HCT116 (cell line): ENCODE measurements around the gene HVCN1. TPM values are rescaled to one million over a fixed set of nuclear protein-coding genes. Genes with fewer than 3 reads are reported as not detected.

Source experiments
- ATAC-seq: fragments of 200-7000 bp; cut with Tn5 transposase; 2 replicates; pipeline ENCODE4 v1.9.1; 2020; ENCODE audit warnings: mild to moderate bottlenecking, moderate library complexity
- BruUV-seq: library from RNA; stranded (reverse); fragments of 400-500 nt; replicated peaks from 2 replicates; lab custom pipeline; 2021; lab: Mats Ljungman, UMichigan
- CTCF ChIA-PET: fragments of 300-600 bp; sonication (Branson Sonifier 250); formaldehyde crosslinking; loops from one replicate; lab custom pipeline; 2021; ENCODE audit warnings: antibody characterized with exemption; lab: Charles Lee
- POLR2A ChIA-PET: fragments of 300-600, 350-600 bp; sonication (Branson Sonifier 250); formaldehyde crosslinking; loops from one replicate; lab custom pipeline; 2021; ENCODE audit warnings: antibody characterized with exemption; lab: Charles Lee
- RAD21 ChIA-PET, 2 experiments: fragments of 300-600 bp; sonication (Branson Sonifier 250); formaldehyde crosslinking; loops; one replicate each; lab custom pipeline; 2023; ENCODE audit warnings: low total read pairs in 2 of 2; ENCODE audit not compliant: uncharacterized antibody in 2 of 2, unreplicated experiment in 2 of 2, low non-redundant PET in 1 of 2; lab: Charles Lee
- DNase-seq: peaks from one replicate; pipeline ENCODE4 v3.0.0-alpha.2; 2010; ENCODE audit warnings: low read depth, low spot score
- H2AFZ ChIP-seq: fragments of 200-600 bp; shearing (Covaris generic), sonication (generic); 2 replicates; pipeline ENCODE4 v1.6.1; 2017; ENCODE audit warnings: low read depth, mixed run types, mixed read lengths, antibody characterized with exemption, low read length; ENCODE audit not compliant: poor library complexity, severe bottlenecking
- H3K27ac ChIP-seq: 2 replicates; pipeline ENCODE4 v1.5.1; 2012; ENCODE audit warnings: low read depth, low read length
- H3K27me3 ChIP-seq: fragments of 200-600 bp; sonication (generic); 2 replicates; pipeline ENCODE4 v1.6.1; 2016; ENCODE audit warnings: mixed run types, low read length, mixed read lengths; ENCODE audit not compliant: insufficient read depth
- H3K36me3 ChIP-seq, 2 experiments: fragments of 200-500 bp in 1 of 2; fragments of 200-600 bp in 1 of 2; sonication (Bioruptor generic) in 1 of 2; sonication (generic) in 1 of 2; 2 replicates each; pipeline versions ENCODE4 v1.5.1 to v1.6.1; 2014 to 2016; ENCODE audit warnings: low read length in 2 of 2, inconsistent platforms in 1 of 2, mixed read lengths in 1 of 2, mixed run types in 1 of 2; ENCODE audit not compliant: insufficient read depth in 2 of 2, control insufficient read depth in 1 of 2
- H3K4me1 ChIP-seq, 2 experiments: fragments of 200-600 bp in 1 of 2; sonication (generic) in 1 of 2; 2 replicates each; pipeline versions ENCODE4 v1.5.1 to v1.6.1; 2012 to 2017; ENCODE audit warnings: low read length in 2 of 2, inconsistent platforms in 1 of 2, mild to moderate bottlenecking in 1 of 2, mixed read lengths in 1 of 2, mixed run types in 1 of 2, moderate library complexity in 1 of 2; ENCODE audit not compliant: insufficient read depth in 2 of 2, control insufficient read depth in 1 of 2
- H3K4me2 ChIP-seq: fragments of 200-600 bp; sonication (generic); 2 replicates; pipeline ENCODE4 v1.6.1; 2017; ENCODE audit warnings: mixed run types, low read length, mixed read lengths
- H3K4me3 ChIP-seq, 2 experiments: fragments of 200-600 bp in 1 of 2; sonication (generic) in 1 of 2; replicated peaks in 1 of 2; 2 replicates each; pipeline ENCODE4 v1.5.1; 2011 to 2016; ENCODE audit warnings: low read length in 2 of 2, control low read depth in 1 of 2, low read depth in 1 of 2, mild to moderate bottlenecking in 1 of 2, mixed read lengths in 1 of 2, mixed run types in 1 of 2
- H3K79me2 ChIP-seq: fragments of 200-600 bp; sonication (generic); 2 replicates; pipeline ENCODE4 v1.6.1; 2017; ENCODE audit warnings: mild to moderate bottlenecking, mixed run types, low read length, moderate library complexity, mixed read lengths; ENCODE audit not compliant: insufficient read depth
- H3K9ac ChIP-seq: fragments of 200-600 bp; sonication (generic); 2 replicates; pipeline ENCODE4 v1.6.1; 2016; ENCODE audit warnings: low read length, mixed read lengths
- H3K9me2 ChIP-seq: fragments of 200-600 bp; sonication (generic), shearing (Covaris generic); 2 replicates; pipeline ENCODE4 v1.6.1; 2017; ENCODE audit warnings: mixed run types, mild to moderate bottlenecking, moderate library complexity; ENCODE audit not compliant: insufficient read depth
- H3K9me3 ChIP-seq, 2 experiments: fragments of 200-500 bp in 1 of 2; fragments of 200-600 bp in 1 of 2; sonication (Bioruptor generic) in 1 of 2; sonication (generic) in 1 of 2; 2 replicates each; pipeline ENCODE4 v1.6.1; 2014 to 2017; ENCODE audit warnings: low read length in 2 of 2, mixed read lengths in 2 of 2, inconsistent platforms in 1 of 2, low read depth in 1 of 2, mild to moderate bottlenecking in 1 of 2, mixed run types in 1 of 2, moderate library complexity in 1 of 2; ENCODE audit not compliant: control insufficient read depth in 1 of 2, insufficient read depth in 1 of 2
- H4K20me1 ChIP-seq: fragments of 200-600 bp; sonication (generic), shearing (Covaris generic); 2 replicates; pipeline ENCODE4 v1.6.1; 2017; ENCODE audit warnings: mixed run types, mild to moderate bottlenecking, moderate library complexity; ENCODE audit not compliant: insufficient read depth
- EGR1 ChIP-seq: IDR thresholded peaks from 2 replicates; pipeline ENCODE4 v1.6.1; 2012; ENCODE audit warnings: low read depth
- EZH2phosphoT487 ChIP-seq: fragments of 200-600 bp; IDR thresholded peaks from 2 replicates; pipeline ENCODE4 v1.6.1; 2018; ENCODE audit warnings: antibody characterized with exemption, borderline replicate concordance
- POLR2A ChIP-seq: IDR thresholded peaks from 2 replicates; pipeline ENCODE4 v1.7.0; 2011; ENCODE audit warnings: borderline replicate concordance; ENCODE audit not compliant: insufficient read depth, insufficient read length; ENCODE audit errors: extremely low read depth
- POLR2AphosphoS5 ChIP-seq: IDR thresholded peaks from 2 replicates; pipeline ENCODE4 v1.6.1; 2011; ENCODE audit warnings: mild to moderate bottlenecking, low read depth, low read length, moderate library complexity
- RAD21 ChIP-seq: IDR thresholded peaks from 2 replicates; pipeline ENCODE4 v1.6.1; 2012; ENCODE audit warnings: low read depth, mild to moderate bottlenecking
- SP1 ChIP-seq: IDR thresholded peaks from 2 replicates; pipeline ENCODE4 v1.6.1; 2012; ENCODE audit warnings: low read depth
- SRF ChIP-seq: IDR thresholded peaks from 2 replicates; pipeline ENCODE4 v1.6.1; 2012; ENCODE audit warnings: low read depth
- TCF7L2 ChIP-seq: IDR thresholded peaks from 2 replicates; pipeline ENCODE4 v1.7.0; 2011; ENCODE audit warnings: borderline replicate concordance, inconsistent platforms; ENCODE audit not compliant: insufficient read depth, insufficient read length; ENCODE audit errors: extremely low read depth
- YY1 ChIP-seq: IDR thresholded peaks from 2 replicates; pipeline ENCODE4 v1.6.1; 2011; ENCODE audit warnings: low read length, low read depth, moderate library complexity, mild to moderate bottlenecking; ENCODE audit not compliant: insufficient replicate concordance; ENCODE audit errors: extremely low read depth
- ZFX ChIP-seq: fragments of 450-650 bp; IDR thresholded peaks from 2 replicates; pipeline ENCODE4 v1.6.1; 2017
- intact Hi-C: fragments of 100-400 bp; cut with micrococcal nuclease; formaldehyde crosslinking; loops from 2 replicates; pipeline ENCODE4 v1.10.0; 2022
- total RNA-seq: library from RNA; stranded (reverse); gene quantifications from one replicate; pipeline ENCODE4 v1.2.1, GENCODE V29; 2021; ENCODE audit not compliant: unreplicated experiment
- TF ChIP-seq, protein P1 (sequence below), 3 experiments: fragments of 200-600 bp in 1 of 3; sonication (generic) in 1 of 3; IDR thresholded peaks in 2 of 3; conservative IDR thresholded peaks in 1 of 3; 2 replicates each; pipeline ENCODE4 v1.5.1; 2012 to 2017; ENCODE audit warnings: low read depth in 2 of 3, low read length in 2 of 3, antibody characterized with exemption in 1 of 3, borderline replicate concordance in 1 of 3, control low read depth in 1 of 3, mild to moderate bottlenecking in 1 of 3, mixed read lengths in 1 of 3, mixed run types in 1 of 3, moderate library complexity in 1 of 3; ENCODE audit not compliant: insufficient read depth in 1 of 3
- TF ChIP-seq, protein P2 (sequence below): IDR thresholded peaks from 2 replicates; pipeline ENCODE4 v1.6.1; 2012

HVCN1 gene
- total RNA-seq, 1 experiment from 2014 or later, result 0.15 TPM

DNA sequence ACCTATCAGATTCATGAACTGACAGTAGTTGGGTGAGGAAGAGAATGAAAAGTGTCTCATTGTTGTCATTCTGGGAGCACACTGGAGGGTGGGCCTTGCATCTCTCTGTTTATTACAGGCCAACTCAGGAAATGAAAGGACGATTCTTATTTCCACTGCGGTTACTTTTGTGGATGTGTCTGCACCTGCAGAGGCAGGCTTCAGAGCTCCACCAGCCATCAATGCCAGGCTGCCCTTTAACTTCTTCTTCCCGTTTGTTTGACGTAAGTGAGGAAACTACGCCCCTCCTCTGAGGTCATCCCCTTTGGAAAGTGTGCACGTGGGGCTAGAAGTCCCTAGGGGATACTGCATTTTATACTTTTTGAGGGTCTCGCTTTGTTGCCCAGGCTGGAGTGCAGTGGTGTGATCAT is 41.3 kb downstream of the HVCN1 start:
- no peak for ATAC-seq
- RAD21 ChIA-PET, result no interaction called here

DNA sequence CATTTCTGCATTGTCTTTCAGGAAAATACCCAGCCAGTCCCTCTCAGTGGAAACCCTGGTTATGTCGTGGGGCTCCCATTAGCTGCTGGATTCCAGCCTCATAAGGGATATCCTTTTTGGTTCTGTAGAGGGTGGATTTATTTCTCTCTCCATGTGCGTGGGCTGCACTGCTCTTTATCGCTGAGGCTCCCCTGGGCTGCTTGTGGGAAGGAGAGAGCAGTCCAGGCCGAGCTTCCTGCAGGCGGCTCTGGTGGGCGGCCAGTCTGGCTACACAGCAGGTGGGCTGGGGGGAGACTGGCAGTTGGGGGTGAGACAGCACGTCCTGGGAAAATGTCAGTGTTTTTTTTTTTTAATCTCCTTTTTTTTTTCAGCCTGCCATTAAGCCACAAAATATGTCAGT is 47.4 kb downstream of the HVCN1 start:
- no TSS peak for BruUV-seq
- H3K79me2 ChIP-seq, result no peaks in the 10 kb centered on the region
- DNase-seq (no peak), ATAC-seq (no peak)
- no peak overlapping the region for H3K27ac ChIP-seq
- POLR2A ChIA-PET, result no interaction called here
- H3K36me3 ChIP-seq, result no peaks in the 10 kb centered on the region
- H3K9ac ChIP-seq, result no peak overlapping the region
- no peaks in the 10 kb centered on the region for H3K27me3 ChIP-seq
- CTCF ChIA-PET, result no interaction called here
- TF ChIP-seq TCF7L2 (no peak), SRF (no peak), EGR1 (no peak), POLR2A (no peak), YY1 (no peak), EZH2phosphoT487 (no peak), ZFX (no peak)
- TF ChIP-seq, protein P1, sequence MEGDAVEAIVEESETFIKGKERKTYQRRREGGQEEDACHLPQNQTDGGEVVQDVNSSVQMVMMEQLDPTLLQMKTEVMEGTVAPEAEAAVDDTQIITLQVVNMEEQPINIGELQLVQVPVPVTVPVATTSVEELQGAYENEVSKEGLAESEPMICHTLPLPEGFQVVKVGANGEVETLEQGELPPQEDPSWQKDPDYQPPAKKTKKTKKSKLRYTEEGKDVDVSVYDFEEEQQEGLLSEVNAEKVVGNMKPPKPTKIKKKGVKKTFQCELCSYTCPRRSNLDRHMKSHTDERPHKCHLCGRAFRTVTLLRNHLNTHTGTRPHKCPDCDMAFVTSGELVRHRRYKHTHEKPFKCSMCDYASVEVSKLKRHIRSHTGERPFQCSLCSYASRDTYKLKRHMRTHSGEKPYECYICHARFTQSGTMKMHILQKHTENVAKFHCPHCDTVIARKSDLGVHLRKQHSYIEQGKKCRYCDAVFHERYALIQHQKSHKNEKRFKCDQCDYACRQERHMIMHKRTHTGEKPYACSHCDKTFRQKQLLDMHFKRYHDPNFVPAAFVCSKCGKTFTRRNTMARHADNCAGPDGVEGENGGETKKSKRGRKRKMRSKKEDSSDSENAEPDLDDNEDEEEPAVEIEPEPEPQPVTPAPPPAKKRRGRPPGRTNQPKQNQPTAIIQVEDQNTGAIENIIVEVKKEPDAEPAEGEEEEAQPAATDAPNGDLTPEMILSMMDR (IDR thresholded peaks at IDR 0.05 in 2 of 3, conservative IDR thresholded peaks at IDR 0.05 in 1 of 3; ENCODE audit: borderline replicate concordance in 1 of 3, insufficient read depth in 1 of 3, low read depth in 2 of 3, low read length in 2 of 3), result no peak
- H2AFZ ChIP-seq, result no peak overlapping the region
- no peaks in the 10 kb centered on the region for H3K9me3 ChIP-seq
- no peaks in the 10 kb centered on the region for H4K20me1 ChIP-seq
- H3K4me1 ChIP-seq, result peaks cover 0 to 10% of the 10 kb centered on the region in 2 experiments; a peak in 2 of 4 replicates
- H3K4me2 ChIP-seq, result no peak overlapping the region
- no peak overlapping the region for H3K4me3 ChIP-seq
- intact Hi-C loops, result no loop called here
- RAD21 ChIA-PET, result no interaction called here
- H3K9me2 ChIP-seq, result no peaks in the 10 kb centered on the region

More for the DNA sequence above, 41.3 kb downstream of the HVCN1 start:
- no TSS peak for BruUV-seq
- no peak overlapping the region for H3K4me3 ChIP-seq
- H3K9me3 ChIP-seq, result no peaks in the 10 kb centered on the region
- no peaks in the 10 kb centered on the region for H4K20me1 ChIP-seq
- no peaks in the 10 kb centered on the region for H3K79me2 ChIP-seq
- no peaks in the 10 kb centered on the region for H3K4me1 ChIP-seq
- H3K27ac ChIP-seq, result no peak overlapping the region
- POLR2A ChIA-PET, result no interaction called here
- no peak overlapping the region for H3K4me2 ChIP-seq
- H3K9ac ChIP-seq, result no peak overlapping the region
- H3K36me3 ChIP-seq, result no peaks in the 10 kb centered on the region
- CTCF ChIA-PET, result no interaction called here
- TF ChIP-seq EGR1 (no peak), POLR2AphosphoS5 (no peak), TCF7L2 (no peak), EZH2phosphoT487 (no peak), RAD21 (no peak), SP1 (no peak)
- TF ChIP-seq, protein P2, sequence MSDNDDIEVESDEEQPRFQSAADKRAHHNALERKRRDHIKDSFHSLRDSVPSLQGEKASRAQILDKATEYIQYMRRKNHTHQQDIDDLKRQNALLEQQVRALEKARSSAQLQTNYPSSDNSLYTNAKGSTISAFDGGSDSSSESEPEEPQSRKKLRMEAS, result no peak
- intact Hi-C loops, result no loop called here
- DNase-seq, result no peak
- H3K9me2 ChIP-seq, result no peaks in the 10 kb centered on the region
- no peaks in the 10 kb centered on the region for H3K27me3 ChIP-seq
- H2AFZ ChIP-seq, result no peak overlapping the region
